Loucy (cell line): ENCODE data around the gene RPL22.

Experiments used
- CTCF ChIP-seq: fragments of 200-600 bp; sonication (generic); conservative IDR thresholded peaks from 2 replicates; pipeline ENCODE4 v1.5.1; 2014; ENCODE audit warnings: mild to moderate bottlenecking, antibody characterized with exemption, low read length
- EZH2phosphoT487 ChIP-seq: fragments of 200-600 bp; IDR thresholded peaks from 2 replicates; pipeline ENCODE4 v1.6.1; 2018; ENCODE audit warnings: antibody characterized with exemption, mild to moderate bottlenecking, moderate library complexity, borderline replicate concordance

- TF ChIP-seq CTCF (no peak), EZH2phosphoT487 (no peak)
Measured at GRCh38 chr1:6218375-6219164, 19.2 kb upstream of the RPL22 start.
